ENCODE data around the gene PIGQ. TPM values are rescaled to one million over a fixed set of nuclear protein-coding genes. Genes with fewer than 3 reads are reported as not detected.

PIGQ gene
- total and polyA plus RNA-seq, 2 of the 13 experiments (the other 11 are each of a cell fraction or from before 2014, with no cell fraction given) = 7.7 to 19.7 TPM

GRCh38 chr16:527015-527903 lies 42.5 kb upstream of the PIGQ start, which contains the start of gene CAPN15 (continued):
- TF ChIP-seq DZIP1 (CRISPR knock-in tag; IDR thresholded peaks at IDR 0.05) (no peak; the same call in 1 of the 2 replicates), ZNF747 (CRISPR knock-in tag; IDR thresholded peaks at IDR 0.05; ENCODE audit: borderline replicate concordance) (peak; percentile 84), ZNF430 (CRISPR knock-in tag; IDR thresholded peaks at IDR 0.05) (no peak), ZNF552 (CRISPR knock-in tag; IDR thresholded peaks at IDR 0.05; ENCODE audit: borderline replicate concordance) (peak; percentile 18; the same call in 1 of the 2 replicates), HOXA7 (CRISPR knock-in tag; IDR thresholded peaks at IDR 0.05) (no peak), SNAPC2 (CRISPR knock-in tag; IDR thresholded peaks at IDR 0.05) (no peak), CBX2 (IDR thresholded peaks at IDR 0.05; ENCODE audit: low read depth, low read length) (no peak), CBX2 (CRISPR knock-in tag; IDR thresholded peaks at IDR 0.05; ENCODE audit: low read depth) (no peak), NFIB (CRISPR knock-in tag; IDR thresholded peaks at IDR 0.05; ENCODE audit: borderline replicate concordance) (no peak), ZSCAN22 (CRISPR knock-in tag; IDR thresholded peaks at IDR 0.05) (no peak), ZNF878 (CRISPR knock-in tag; IDR thresholded peaks at IDR 0.05) (no peak), ZFP36 (IDR thresholded peaks at IDR 0.05; ENCODE audit: borderline replicate concordance, low read depth, low read length, partially characterized antibody) (no peak), GATAD2A (CRISPR knock-in tag; IDR thresholded peaks at IDR 0.05) (no peak), ZNF800 (CRISPR knock-in tag; IDR thresholded peaks at IDR 0.05) (peak; percentile 65; the same call in 1 of the 2 replicates), ZFP82 (CRISPR knock-in tag; IDR thresholded peaks at IDR 0.05; ENCODE audit: borderline replicate concordance) (no peak; the same call in 1 of the 2 replicates), JARID2 (CRISPR knock-in tag; IDR thresholded peaks at IDR 0.05; ENCODE audit: insufficient replicate concordance) (no peak), HNRNPL (IDR thresholded peaks at IDR 0.05; ENCODE audit: low read depth, low read length) (peak; percentile 69; the same call in 1 of the 2 replicates), ZNF446 (CRISPR knock-in tag; IDR thresholded peaks at IDR 0.05) (no peak), MYNN (CRISPR knock-in tag; IDR thresholded peaks at IDR 0.05; ENCODE audit: low read depth) (no peak), NFYC (CRISPR knock-in tag; IDR thresholded peaks at IDR 0.05) (no peak), EEA1 (CRISPR knock-in tag; IDR thresholded peaks at IDR 0.05; ENCODE audit: borderline replicate concordance) (peak; percentile 79; the same call in 1 of the 2 replicates), HHEX (CRISPR knock-in tag; IDR thresholded peaks at IDR 0.05) (no peak), EZH2 (conservative IDR thresholded peaks at IDR 0.05; ENCODE audit: low read depth, low read length) (no peak), BCL6 (CRISPR knock-in tag; IDR thresholded peaks at IDR 0.05) (no peak), FOXO1 (CRISPR knock-in tag; IDR thresholded peaks at IDR 0.05) (peak; percentile 2; the same call in 1 of the 2 replicates), ZNF776 (CRISPR knock-in tag; IDR thresholded peaks at IDR 0.05) (peak; percentile 47; the same call in 1 of the 2 replicates), CHD4 (IDR thresholded peaks at IDR 0.05; ENCODE audit: borderline replicate concordance, low read length) (no peak)

All from HepG2 (cell line).